Measurements from ENCODE around the gene HJURP. TPM values are rescaled to one million over a fixed set of nuclear protein-coding genes. Genes with fewer than 3 reads are reported as not detected.

The HJURP gene
- total RNA-seq, 3 donors from 2014 or later = 4.3 to 6.2 (median 5.8) TPM

DNA sequence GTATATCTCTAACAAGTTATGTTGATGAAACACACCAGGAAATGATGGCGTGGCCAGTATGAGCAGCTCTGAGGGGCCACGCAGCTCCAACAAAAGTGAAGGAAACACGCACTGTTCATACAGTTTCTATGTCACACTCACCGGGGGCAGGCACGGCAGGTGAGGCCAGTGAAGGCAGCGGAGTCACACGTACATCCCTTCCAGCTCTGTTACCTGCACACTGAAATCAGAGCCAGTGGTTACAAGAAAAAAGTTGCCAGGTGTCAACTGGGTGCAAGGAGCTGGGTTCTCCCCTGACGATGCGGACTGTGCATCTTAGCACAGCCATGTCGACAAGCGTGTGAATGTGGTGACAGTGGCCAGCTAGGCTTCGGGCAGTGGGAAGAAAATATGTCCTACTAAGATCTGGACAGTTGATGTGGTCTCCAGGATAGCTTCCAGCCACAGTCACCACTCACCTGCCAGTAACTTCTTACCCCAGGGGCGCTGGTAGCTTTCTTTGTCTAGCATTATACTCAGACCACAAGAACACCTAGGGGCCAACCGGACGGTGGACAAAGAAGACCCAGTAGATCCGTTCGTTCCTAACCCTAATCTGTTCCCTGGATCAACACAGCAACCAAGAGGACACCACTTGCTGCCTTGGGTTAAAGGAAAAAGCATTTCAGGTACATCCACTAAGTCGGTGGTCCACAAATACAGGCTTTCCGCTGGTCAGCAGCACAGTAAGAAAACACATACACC is 10.1 kb downstream of the HJURP start:
- no peak overlapping the region for H3K4me3 Mint-ChIP-seq
- no peaks in the 10 kb centered on the region for H3K36me3 Mint-ChIP-seq (ENCODE audit: insufficient read depth)
- ATAC-seq (no peak), DNase-seq (no peak)
- no peaks in the 10 kb centered on the region for H3K27me3 Mint-ChIP-seq (ENCODE audit: low read depth)
- no peaks in the 10 kb centered on the region for H3K4me1 Mint-ChIP-seq (ENCODE audit: low read depth)
- no peaks in the 10 kb centered on the region for H3K9me3 Mint-ChIP-seq

DNA sequence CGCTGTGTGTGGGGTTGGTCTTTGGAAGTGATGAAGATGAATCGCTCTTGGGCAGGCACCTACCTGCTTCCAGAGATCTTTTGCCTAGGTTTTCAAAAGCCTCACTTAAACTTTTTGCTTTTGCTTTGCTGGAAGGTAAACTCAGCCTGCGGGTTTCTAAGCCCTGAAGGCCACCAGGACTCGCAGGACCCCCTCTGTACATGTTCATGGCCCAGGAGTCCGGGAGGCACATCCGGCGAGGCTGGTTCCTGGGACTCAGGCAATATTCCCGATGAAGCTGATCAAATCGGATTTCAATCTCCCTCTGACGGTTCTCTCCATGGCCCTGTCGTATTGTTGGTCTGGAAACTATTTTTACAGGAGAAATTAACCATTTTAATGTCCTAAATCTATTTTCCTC is 13.2 kb downstream of the HJURP start:
- no peaks in the 10 kb centered on the region for H3K27me3 Mint-ChIP-seq (ENCODE audit: low read depth)
- H3K9me3 Mint-ChIP-seq = no peaks in the 10 kb centered on the region
- ATAC-seq (no peak), DNase-seq (no peak)
- H3K4me1 Mint-ChIP-seq (ENCODE audit: low read depth) = peaks cover 4% of the 10 kb centered on the region
- H3K36me3 Mint-ChIP-seq (ENCODE audit: insufficient read depth) = no peaks in the 10 kb centered on the region
- H3K4me3 Mint-ChIP-seq = no peak overlapping the region

DNA sequence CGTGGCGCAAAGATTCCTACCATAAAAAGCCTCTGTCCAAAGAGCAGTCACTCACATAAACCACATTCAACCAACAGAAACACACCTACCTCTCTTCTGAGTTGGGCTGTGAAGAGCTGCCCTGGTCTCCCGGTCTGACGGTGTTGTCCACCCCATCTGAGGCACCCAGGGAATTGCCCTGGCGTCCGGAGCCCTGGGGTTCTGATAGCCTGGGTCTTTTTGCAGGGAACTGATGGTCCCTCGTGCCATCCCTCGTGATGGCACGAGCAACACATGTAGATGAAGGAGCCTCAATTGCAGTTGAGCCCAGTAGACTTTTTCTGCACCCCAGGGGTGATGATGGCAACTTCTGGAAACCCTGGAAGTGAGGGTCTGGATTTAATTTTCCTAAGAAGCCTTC is 13.8 kb downstream of the HJURP start:
- Mint-ChIP-seq H3K27me3 (ENCODE audit: low read depth) (no peaks in the 10 kb centered on the region), H3K9me3 (no peaks in the 10 kb centered on the region), H3K36me3 (ENCODE audit: insufficient read depth) (no peaks in the 10 kb centered on the region), H3K4me1 (ENCODE audit: low read depth) (peaks cover 4% of the 10 kb centered on the region), H3K4me3 (no peak overlapping the region)
- ATAC-seq (no peak), DNase-seq (no peak)

DNA sequence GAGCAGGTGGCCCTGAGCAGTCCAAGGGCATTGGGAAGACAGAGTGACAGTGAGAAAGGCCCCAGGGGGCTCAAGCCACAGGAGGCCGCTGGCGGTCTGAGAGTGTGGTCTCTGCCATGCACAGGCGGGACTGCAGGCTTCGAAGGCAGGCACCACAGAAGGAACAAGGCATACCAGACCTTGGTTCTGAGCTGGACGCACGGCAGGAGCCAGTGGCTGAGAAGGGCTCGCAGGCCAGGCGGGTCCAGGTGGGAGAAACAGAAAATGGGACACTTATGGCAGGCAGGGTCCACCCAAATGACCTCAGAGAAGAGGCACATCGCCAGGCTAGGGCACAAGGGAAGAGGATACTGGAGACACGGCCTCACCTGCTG is 14.9 kb downstream of the HJURP start:
- no peak overlapping the region for H3K4me3 Mint-ChIP-seq
- H3K9me3 Mint-ChIP-seq = no peaks in the 10 kb centered on the region
- DNase-seq = no peak
- H3K4me1 Mint-ChIP-seq (ENCODE audit: low read depth) = peaks cover 4% of the 10 kb centered on the region
- H3K36me3 Mint-ChIP-seq (ENCODE audit: insufficient read depth) = no peaks in the 10 kb centered on the region
- no peaks in the 10 kb centered on the region for H3K27me3 Mint-ChIP-seq (ENCODE audit: low read depth)
- no peak for ATAC-seq

DNA sequence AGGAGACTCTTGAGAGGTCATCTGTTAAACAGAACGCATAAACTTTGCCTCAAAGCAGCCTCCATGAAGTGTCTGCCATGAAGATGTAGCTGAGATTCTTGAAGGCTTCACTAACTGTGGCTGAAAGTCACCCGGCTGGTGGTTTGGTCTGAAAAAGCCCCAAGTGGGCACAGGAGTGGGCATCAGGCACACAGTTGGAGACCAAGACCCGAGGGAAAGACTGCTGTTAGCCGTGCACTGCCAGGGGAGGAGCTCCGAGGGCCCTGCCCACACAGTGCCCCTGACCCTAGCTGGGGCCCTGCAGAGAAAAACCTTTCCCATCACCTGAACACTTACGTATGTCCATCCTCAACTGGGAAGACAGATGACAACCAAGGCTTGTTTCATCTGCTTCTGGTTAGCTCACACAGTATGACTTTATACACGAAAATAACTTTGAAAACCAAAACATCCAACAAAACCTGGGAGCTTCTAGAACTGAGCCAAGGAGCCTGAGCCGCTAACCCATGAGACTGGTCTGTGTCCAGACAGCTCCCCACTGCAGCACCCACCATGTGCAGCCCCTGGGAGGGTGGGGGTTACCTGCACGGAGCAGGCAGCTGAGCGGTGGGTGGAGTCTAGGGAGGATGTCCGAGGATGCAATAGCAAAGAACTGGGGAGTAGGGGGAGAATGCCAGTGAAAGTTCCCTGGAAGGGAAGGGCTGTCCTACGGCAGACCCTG is 15.4 kb downstream of the HJURP start:
- DNase-seq (no peak), ATAC-seq (no peak)
- no peaks in the 10 kb centered on the region for H3K27me3 Mint-ChIP-seq (ENCODE audit: low read depth)
- H3K4me1 Mint-ChIP-seq (ENCODE audit: low read depth) = peaks cover 4% of the 10 kb centered on the region
- no peaks in the 10 kb centered on the region for H3K9me3 Mint-ChIP-seq
- no peaks in the 10 kb centered on the region for H3K36me3 Mint-ChIP-seq (ENCODE audit: insufficient read depth)
- H3K4me3 Mint-ChIP-seq = no peak overlapping the region

DNA sequence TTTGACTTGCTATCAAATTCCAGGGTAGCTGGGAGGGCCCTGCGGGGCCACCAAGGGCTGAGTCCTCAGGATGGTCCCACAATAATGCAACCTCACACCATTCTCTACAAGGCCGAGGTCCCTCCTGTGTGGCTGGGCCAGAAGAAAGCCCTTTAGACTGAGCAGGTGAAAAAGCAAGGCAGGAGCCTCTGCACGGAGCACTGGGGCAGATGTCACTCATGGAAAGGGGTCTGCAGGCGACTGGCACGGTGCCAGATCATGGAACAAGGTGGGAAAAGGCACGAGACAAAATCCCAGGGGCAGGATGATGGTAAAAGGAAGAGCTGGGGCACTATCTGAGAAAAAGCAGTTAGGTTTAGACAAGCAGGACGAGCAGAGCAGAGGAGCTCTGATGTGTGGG is 16.1 kb downstream of the HJURP start:
- DNase-seq (no peak), ATAC-seq (no peak)
- H3K4me3 Mint-ChIP-seq = no peak overlapping the region
- no peaks in the 10 kb centered on the region for H3K9me3 Mint-ChIP-seq
- H3K4me1 Mint-ChIP-seq (ENCODE audit: low read depth) = peaks cover 4% of the 10 kb centered on the region
- no peaks in the 10 kb centered on the region for H3K36me3 Mint-ChIP-seq (ENCODE audit: insufficient read depth)
- no peaks in the 10 kb centered on the region for H3K27me3 Mint-ChIP-seq (ENCODE audit: low read depth)

- Mint-ChIP-seq H3K36me3 (ENCODE audit: insufficient read depth) (no peaks in the 10 kb centered on the region), H3K4me3 (no peak overlapping the region)
Observed at GRCh38 chr2:233837694-233838229, 16.6 kb downstream of the HJURP start.

GRCh38 chr2:233836359-233836758 is 18.0 kb downstream of the HJURP start:
- DNase-seq = no peak
- Mint-ChIP-seq H3K27me3 (ENCODE audit: low read depth) (no peaks in the 10 kb centered on the region), H3K36me3 (ENCODE audit: insufficient read depth) (no peaks in the 10 kb centered on the region), H3K4me1 (ENCODE audit: low read depth) (peaks cover 4% of the 10 kb centered on the region), H3K4me3 (no peak overlapping the region), H3K9me3 (no peaks in the 10 kb centered on the region)
- no peak for ATAC-seq

More at GRCh38 chr2:233837694-233838229, 16.6 kb downstream of the HJURP start:
- Mint-ChIP-seq H3K27me3 (ENCODE audit: low read depth) (no peaks in the 10 kb centered on the region), H3K4me1 (ENCODE audit: low read depth) (peaks cover 4% of the 10 kb centered on the region), H3K9me3 (no peaks in the 10 kb centered on the region)
- ATAC-seq (no peak), DNase-seq (no peak)

- DNase-seq (no peak), ATAC-seq (no peak)
- peaks cover 4% of the 10 kb centered on the region for H3K4me1 Mint-ChIP-seq (ENCODE audit: low read depth)
- no peaks in the 10 kb centered on the region for H3K36me3 Mint-ChIP-seq (ENCODE audit: insufficient read depth)
- no peaks in the 10 kb centered on the region for H3K27me3 Mint-ChIP-seq (ENCODE audit: low read depth)
- H3K4me3 Mint-ChIP-seq = no peak overlapping the region
- no peaks in the 10 kb centered on the region for H3K9me3 Mint-ChIP-seq
Observed at GRCh38 chr2:233835230-233836186, 18.8 kb downstream of the HJURP start.

DNA sequence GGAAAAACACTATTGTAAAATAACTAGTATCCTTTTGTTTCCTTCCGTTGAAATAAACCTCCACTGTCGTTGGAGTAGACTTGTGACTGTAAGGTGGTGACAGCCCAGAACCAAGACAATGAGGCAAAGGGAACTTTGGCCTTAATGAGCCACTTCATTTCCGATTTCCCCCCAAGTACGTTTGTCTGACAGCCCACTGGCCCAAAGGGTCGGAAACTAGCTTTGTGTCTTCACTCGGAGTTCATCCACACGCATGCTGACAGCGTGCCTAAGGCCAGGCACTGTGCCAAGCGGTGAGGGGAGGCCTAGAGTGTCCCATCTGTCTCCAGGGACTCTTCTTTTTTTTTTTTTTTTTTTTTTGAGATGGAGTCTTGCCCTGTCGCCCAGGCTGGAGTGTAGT is 21.0 kb downstream of the HJURP start:
- no peaks in the 10 kb centered on the region for H3K36me3 Mint-ChIP-seq (ENCODE audit: insufficient read depth)
- no peaks in the 10 kb centered on the region for H3K27me3 Mint-ChIP-seq (ENCODE audit: low read depth)
- H3K4me3 Mint-ChIP-seq = no peak overlapping the region
- DNase-seq (no peak), ATAC-seq (no peak)
- H3K9me3 Mint-ChIP-seq = no peaks in the 10 kb centered on the region
- peaks cover 3% of the 10 kb centered on the region for H3K4me1 Mint-ChIP-seq (ENCODE audit: low read depth)

DNA sequence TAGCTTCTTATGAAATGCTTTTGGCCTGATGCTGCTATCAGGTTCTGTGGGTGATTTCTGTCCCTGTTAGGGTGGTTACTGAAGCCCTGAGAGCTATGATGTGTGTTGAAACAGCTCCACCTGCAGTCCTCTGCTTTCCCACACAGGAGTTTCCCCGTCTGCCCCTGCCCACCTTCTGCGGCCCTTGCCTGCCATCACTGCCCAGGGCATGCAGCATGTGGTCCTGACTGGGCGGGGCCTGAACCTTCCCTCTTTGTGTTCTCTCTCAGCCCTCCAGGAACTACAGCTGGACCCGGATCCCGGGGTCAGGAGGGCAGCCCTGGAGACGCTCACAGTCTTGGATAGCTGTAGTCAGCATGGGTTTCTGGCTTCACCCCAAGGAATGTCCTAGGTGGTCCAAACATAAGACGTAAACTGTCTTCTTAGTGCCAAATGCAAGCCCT is 21.4 kb downstream of the HJURP start:
- H3K9me3 Mint-ChIP-seq = no peaks in the 10 kb centered on the region
- H3K36me3 Mint-ChIP-seq (ENCODE audit: insufficient read depth) = no peaks in the 10 kb centered on the region
- H3K4me3 Mint-ChIP-seq = no peak overlapping the region
- no peaks in the 10 kb centered on the region for H3K27me3 Mint-ChIP-seq (ENCODE audit: low read depth)
- no peak for DNase-seq
- no peak for ATAC-seq
- H3K4me1 Mint-ChIP-seq (ENCODE audit: low read depth) = peaks cover under 1% of the 10 kb centered on the region

DNA sequence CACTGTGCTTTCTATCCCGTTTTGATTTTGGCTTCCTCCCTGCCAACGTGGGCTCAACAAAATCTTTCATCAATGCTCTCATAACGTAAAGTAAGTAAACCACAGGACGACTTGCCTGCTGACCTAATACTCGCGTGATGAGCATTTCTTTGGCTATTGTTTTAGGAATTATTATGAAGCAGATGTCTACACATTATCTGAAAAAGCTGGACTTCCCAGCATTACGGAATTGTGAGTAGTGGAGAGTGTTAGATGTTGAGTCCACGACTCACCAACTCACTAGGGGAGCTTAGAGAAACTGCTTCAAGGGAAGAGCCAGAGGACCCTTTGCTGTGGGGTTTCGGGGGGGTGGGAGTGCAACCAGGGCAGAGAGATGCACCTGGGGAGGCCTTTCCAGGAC is 21.9 kb downstream of the HJURP start:
- Mint-ChIP-seq H3K27me3 (ENCODE audit: low read depth) (no peaks in the 10 kb centered on the region), H3K9me3 (no peaks in the 10 kb centered on the region), H3K4me3 (no peak overlapping the region), H3K36me3 (ENCODE audit: insufficient read depth) (no peaks in the 10 kb centered on the region), H3K4me1 (ENCODE audit: low read depth) (no peaks in the 10 kb centered on the region)
- DNase-seq (no peak), ATAC-seq (no peak)

DNA sequence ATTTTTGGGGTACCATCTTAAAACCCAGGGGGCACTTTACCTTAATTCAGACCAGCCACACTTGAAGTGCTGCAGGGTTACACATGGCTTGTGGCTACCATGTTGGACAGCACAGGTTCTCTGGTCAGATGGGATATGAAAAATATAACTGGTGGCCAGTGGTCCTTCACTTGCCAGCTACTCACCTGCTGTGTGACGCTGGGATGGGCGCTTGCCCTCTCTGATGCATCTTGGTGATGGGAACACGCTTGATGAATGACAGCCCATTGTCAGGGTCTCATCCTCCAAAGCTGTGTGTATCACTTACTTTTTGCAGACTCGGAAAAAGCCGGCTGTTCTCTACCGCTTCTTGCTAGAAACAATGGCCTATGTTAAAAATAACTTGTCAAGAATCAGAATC is 22.5 kb downstream of the HJURP start:
- Mint-ChIP-seq H3K4me1 (ENCODE audit: low read depth) (no peaks in the 10 kb centered on the region), H3K9me3 (no peaks in the 10 kb centered on the region), H3K4me3 (no peak overlapping the region), H3K27me3 (ENCODE audit: low read depth) (no peaks in the 10 kb centered on the region), H3K36me3 (ENCODE audit: insufficient read depth) (no peaks in the 10 kb centered on the region)
- DNase-seq (no peak), ATAC-seq (no peak)

GRCh38 chr2:233831011-233831721 is 23.2 kb downstream of the HJURP start:
- Mint-ChIP-seq H3K9me3 (no peaks in the 10 kb centered on the region), H3K4me3 (no peak overlapping the region), H3K27me3 (ENCODE audit: low read depth) (peaks cover 3% of the 10 kb centered on the region), H3K4me1 (ENCODE audit: low read depth) (no peaks in the 10 kb centered on the region), H3K36me3 (ENCODE audit: insufficient read depth) (no peaks in the 10 kb centered on the region)
- no peak for ATAC-seq
- DNase-seq = no peak
